ENCODE data around the gene PDZRN3.

- TF ChIP-seq EZH2 (IDR thresholded peaks at IDR 0.05; ENCODE audit: insufficient read depth, poor library complexity, severe bottlenecking) (no peak), EZH2phosphoT487 (IDR thresholded peaks at IDR 0.05; ENCODE audit: insufficient read depth, low read depth) (no peak)
Measured at GRCh38 chr3:73475717-73476116, 149.0 kb downstream of the PDZRN3 start.
